Caco-2 (cell line): ENCODE measurements around the gene PITPNM3. TPM values are rescaled to one million over a fixed set of nuclear protein-coding genes. Genes with fewer than 3 reads are reported as not detected.

Experiments
- BruUV-seq: library from RNA; stranded (reverse); fragments of 400-500 nt; replicated peaks from 2 replicates; lab custom pipeline; 2021; lab: Mats Ljungman, UMichigan
- CTCF ChIA-PET: fragments of 300-600 bp; sonication (Branson Sonifier 250); formaldehyde crosslinking; loops from one replicate; lab custom pipeline; 2022; ENCODE audit warnings: antibody characterized with exemption; lab: Charles Lee
- POLR2A ChIA-PET: fragments of 300-600 bp; sonication (Branson Sonifier 250); formaldehyde crosslinking; loops from one replicate; lab custom pipeline; 2022; ENCODE audit warnings: antibody characterized with exemption; lab: Charles Lee
- DNase-seq, 2 experiments: peaks; one replicate each; pipeline versions ENCODE4 v3.0.0 to v3.0.0-alpha.2; 2020 to 2022
- H3K27me3 ChIP-seq: replicated peaks from 2 replicates; pipeline ENCODE4 v1.6.0; 2011; ENCODE audit warnings: low read length; ENCODE audit not compliant: control insufficient read depth, insufficient read depth
- H3K36me3 ChIP-seq: 2 replicates; pipeline ENCODE4 v1.5.1; 2011; ENCODE audit warnings: low read length; ENCODE audit not compliant: control insufficient read depth, insufficient read depth
- H3K4me1 ChIP-seq: fragments of 250-450 bp; sonication (Bioruptor Pico); 2 replicates; pipeline ENCODE4 v1.5.1; 2020; ENCODE audit warnings: mild to moderate bottlenecking
- H3K4me3 ChIP-seq: 2 replicates; pipeline ENCODE4 v1.5.1; 2011; ENCODE audit warnings: low read depth, mild to moderate bottlenecking, control low read depth, low read length
- H3K9me3 ChIP-seq: fragments of 250-450 bp; sonication (Bioruptor Pico); 2 replicates; pipeline ENCODE4 v1.5.1; 2020; ENCODE audit warnings: mild to moderate bottlenecking, moderate library complexity
- H3K27ac Mint-ChIP-seq: one replicate; pipeline ENCODE4 v1.8.0; 2022; ENCODE audit warnings: mixed read lengths; ENCODE audit not compliant: unreplicated experiment
- H3K27me3 Mint-ChIP-seq: one replicate; pipeline ENCODE4 v1.8.0; 2022; ENCODE audit warnings: mixed read lengths; ENCODE audit not compliant: insufficient read depth, unreplicated experiment
- H3K36me3 Mint-ChIP-seq: one replicate; pipeline ENCODE4 v1.8.0; 2022; ENCODE audit warnings: mild to moderate bottlenecking, mixed read lengths; ENCODE audit not compliant: insufficient read depth, unreplicated experiment
- H3K4me1 Mint-ChIP-seq: one replicate; pipeline ENCODE4 v1.8.0; 2022; ENCODE audit warnings: low read depth, mixed read lengths; ENCODE audit not compliant: unreplicated experiment
- H3K4me3 Mint-ChIP-seq: one replicate; pipeline ENCODE4 v1.8.0; 2022; ENCODE audit warnings: mild to moderate bottlenecking, moderate library complexity, mixed read lengths; ENCODE audit not compliant: unreplicated experiment
- H3K9me3 Mint-ChIP-seq: one replicate; pipeline ENCODE4 v1.8.0; 2022; ENCODE audit warnings: mixed read lengths; ENCODE audit not compliant: unreplicated experiment
- CTCF ChIP-seq, 2 experiments: fragments of 200-600 bp in 1 of 2; IDR thresholded peaks; 1 replicate in 1 of 2; 2 replicates in 1 of 2; pipeline versions ENCODE4 v1.5.1 to v1.8.0; 2011 to 2022; ENCODE audit warnings: antibody characterized with exemption in 1 of 2, control low read depth in 1 of 2, inconsistent platforms in 1 of 2, low read depth in 1 of 2, low read length in 1 of 2, mild to moderate bottlenecking in 1 of 2, moderate library complexity in 1 of 2; ENCODE audit not compliant: insufficient read depth in 1 of 2, severe bottlenecking in 1 of 2, unreplicated experiment in 1 of 2
- intact Hi-C: fragments of 100-400 bp; cut with micrococcal nuclease; formaldehyde crosslinking; loops from one replicate; pipeline ENCODE4 v1.10.0; 2022; ENCODE audit not compliant: unreplicated experiment
- total RNA-seq: library from RNA; stranded (reverse); gene quantifications from 2 replicates; pipeline ENCODE4 v1.2.3, GENCODE V29; 2022

Gene PITPNM3
- total RNA-seq, 1 experiment from 2014 or later = 0.50 TPM

- peaks cover under 1% of the 10 kb centered on the region for H3K27me3 Mint-ChIP-seq
- no peak for DNase-seq
- ChIA-PET CTCF (no interaction called here), POLR2A (no interaction called here)
- no peaks in the 10 kb centered on the region for H3K36me3 ChIP-seq
- no peaks in the 10 kb centered on the region for H3K4me1 Mint-ChIP-seq
- intact Hi-C loops = no loop called here
- no peak overlapping the region for H3K27ac Mint-ChIP-seq
- H3K4me3 ChIP-seq = no peak overlapping the region
- H3K9me3 ChIP-seq = no peaks in the 10 kb centered on the region
- H3K4me1 ChIP-seq = no peaks in the 10 kb centered on the region
- H3K4me3 Mint-ChIP-seq = no peak overlapping the region
- H3K27me3 ChIP-seq = no peaks in the 10 kb centered on the region
- no peaks in the 10 kb centered on the region for H3K9me3 Mint-ChIP-seq
- BruUV-seq = no TSS peak
- no peak for TF ChIP-seq CTCF (IDR thresholded peaks at IDR 0.05; ENCODE audit: insufficient read depth in 1 of 2, low read depth in 1 of 2, low read length in 1 of 2, severe bottlenecking in 1 of 2, unreplicated experiment in 1 of 2)
- H3K36me3 Mint-ChIP-seq = peaks cover 6% of the 10 kb centered on the region
These were observed 113.6 kb downstream of the PITPNM3 start for GRCh38 chr17:6442775-6443174.

DNA sequence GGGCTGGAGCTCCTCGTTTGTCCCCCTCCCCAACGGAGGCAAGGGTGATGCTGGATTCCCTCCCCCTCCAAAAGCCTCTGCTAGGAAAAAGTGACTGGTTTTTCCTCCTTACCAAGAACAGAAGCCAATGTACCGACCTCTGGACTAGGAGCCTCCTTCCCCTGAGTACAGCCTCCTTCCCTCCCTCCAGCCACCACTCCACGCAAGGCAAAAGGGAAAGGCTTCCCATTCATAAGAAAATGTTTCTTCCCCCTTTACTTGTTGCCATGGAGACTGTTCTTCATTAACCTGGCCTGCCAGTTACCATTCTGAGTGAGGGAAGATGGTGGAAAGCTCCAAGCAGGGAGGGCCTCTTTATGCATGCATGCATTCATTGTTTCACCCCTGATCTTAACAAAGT, 116.4 kb downstream of the PITPNM3 start:
- DNase-seq = no peak
- H3K27me3 ChIP-seq = no peaks in the 10 kb centered on the region
- Mint-ChIP-seq H3K27me3 (peaks cover 5% of the 10 kb centered on the region), H3K27ac (no peak overlapping the region), H3K9me3 (no peaks in the 10 kb centered on the region), H3K4me3 (no peak overlapping the region), H3K4me1 (no peaks in the 10 kb centered on the region), H3K36me3 (peaks cover 6% of the 10 kb centered on the region)
- no peaks in the 10 kb centered on the region for H3K4me1 ChIP-seq
- TF ChIP-seq CTCF (IDR thresholded peaks at IDR 0.05; ENCODE audit: insufficient read depth in 1 of 2, low read depth in 1 of 2, low read length in 1 of 2, severe bottlenecking in 1 of 2, unreplicated experiment in 1 of 2) = no peak
- intact Hi-C loops = no loop called here
- no TSS peak for BruUV-seq
- H3K9me3 ChIP-seq = no peaks in the 10 kb centered on the region
- H3K4me3 ChIP-seq = no peak overlapping the region
- POLR2A ChIA-PET = no interaction called here
- CTCF ChIA-PET = no interaction called here
- no peaks in the 10 kb centered on the region for H3K36me3 ChIP-seq

DNA sequence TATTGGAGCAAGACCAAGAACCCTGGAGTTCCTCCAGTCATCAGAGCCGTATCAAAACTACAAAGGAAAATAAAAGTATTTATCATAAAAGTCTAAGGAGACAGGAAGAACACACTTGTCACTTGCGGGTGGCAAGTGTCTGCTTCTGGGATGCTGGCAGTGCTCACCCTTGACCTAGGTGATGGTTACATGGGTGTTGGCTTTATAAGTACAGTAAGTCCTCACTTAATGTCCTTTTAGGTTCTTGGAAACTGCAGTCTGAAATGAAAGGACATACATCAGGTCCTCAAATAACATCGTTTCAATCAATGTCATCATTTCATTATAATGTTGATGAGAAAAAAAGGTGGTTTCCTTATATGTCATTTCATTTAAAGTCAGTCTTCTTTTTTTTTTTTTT, 118.4 kb downstream of the PITPNM3 start:
- BruUV-seq = no TSS peak
- H3K36me3 ChIP-seq = no peaks in the 10 kb centered on the region
- H3K9me3 ChIP-seq = no peaks in the 10 kb centered on the region
- H3K4me3 Mint-ChIP-seq = no peak overlapping the region
- DNase-seq = no peak
- no peaks in the 10 kb centered on the region for H3K9me3 Mint-ChIP-seq
- H3K4me1 ChIP-seq = no peaks in the 10 kb centered on the region
- ChIA-PET POLR2A (interaction anchor here (0.6 kb wide), 2 partner anchors 14 to 93 kb away, joined by 6 to 7 read pairs; no protein-coding TSS in a partner anchor), CTCF (interaction anchor here (0.6 kb wide), 1 partner anchor 691 kb away, joined by 6 read pairs; no protein-coding TSS in a partner anchor)
- peaks cover 5% of the 10 kb centered on the region for H3K27me3 Mint-ChIP-seq
- no peaks in the 10 kb centered on the region for H3K4me1 Mint-ChIP-seq
- H3K4me3 ChIP-seq = no peak overlapping the region
- H3K27ac Mint-ChIP-seq = no peak overlapping the region
- TF ChIP-seq CTCF (IDR thresholded peaks at IDR 0.05; ENCODE audit: insufficient read depth in 1 of 2, low read depth in 1 of 2, low read length in 1 of 2, severe bottlenecking in 1 of 2, unreplicated experiment in 1 of 2) = no peak
- no peaks in the 10 kb centered on the region for H3K27me3 ChIP-seq
- intact Hi-C loops = no loop called here
- no peaks in the 10 kb centered on the region for H3K36me3 Mint-ChIP-seq
